ENCODE data around the gene NLGN3.

The NLGN3 gene

DNA sequence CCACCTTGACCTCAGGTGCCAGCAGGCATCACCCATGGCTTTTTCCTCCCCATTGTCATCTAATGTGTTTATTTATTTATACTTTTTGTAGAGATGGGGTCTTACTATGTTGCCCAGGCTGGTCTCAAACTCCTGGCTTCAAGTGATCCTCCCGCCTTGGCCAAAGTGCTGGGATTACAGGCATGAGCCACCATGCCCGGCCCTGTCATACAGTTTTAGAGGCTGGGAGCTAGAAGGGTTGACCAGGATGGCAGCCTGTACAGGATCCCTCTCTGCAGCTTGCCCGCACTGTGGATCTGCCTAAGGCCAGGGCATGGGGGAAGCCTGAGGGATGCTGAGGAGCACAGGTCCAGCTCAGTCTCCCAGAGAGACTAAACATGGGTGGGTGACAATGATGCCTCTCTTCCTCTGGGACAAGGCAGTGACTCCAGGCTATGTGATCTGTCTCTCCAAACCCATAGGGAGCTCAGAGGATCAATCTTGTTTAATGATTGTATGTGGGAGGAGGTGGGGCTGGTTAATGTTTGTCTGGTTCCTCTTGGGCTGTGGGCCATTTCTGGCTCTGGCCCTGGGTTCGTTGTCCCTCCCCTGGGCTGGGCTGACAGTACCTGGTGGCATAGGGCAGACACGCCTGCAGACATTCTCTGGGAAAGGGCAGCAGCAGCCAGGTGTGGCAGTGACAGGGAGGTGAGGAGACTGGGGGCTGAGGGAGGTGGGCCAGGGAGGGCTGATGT is 70.1 kb downstream of the NLGN3 start:
- DNase-seq (ENCODE audit: low read depth) = no peak

DNA sequence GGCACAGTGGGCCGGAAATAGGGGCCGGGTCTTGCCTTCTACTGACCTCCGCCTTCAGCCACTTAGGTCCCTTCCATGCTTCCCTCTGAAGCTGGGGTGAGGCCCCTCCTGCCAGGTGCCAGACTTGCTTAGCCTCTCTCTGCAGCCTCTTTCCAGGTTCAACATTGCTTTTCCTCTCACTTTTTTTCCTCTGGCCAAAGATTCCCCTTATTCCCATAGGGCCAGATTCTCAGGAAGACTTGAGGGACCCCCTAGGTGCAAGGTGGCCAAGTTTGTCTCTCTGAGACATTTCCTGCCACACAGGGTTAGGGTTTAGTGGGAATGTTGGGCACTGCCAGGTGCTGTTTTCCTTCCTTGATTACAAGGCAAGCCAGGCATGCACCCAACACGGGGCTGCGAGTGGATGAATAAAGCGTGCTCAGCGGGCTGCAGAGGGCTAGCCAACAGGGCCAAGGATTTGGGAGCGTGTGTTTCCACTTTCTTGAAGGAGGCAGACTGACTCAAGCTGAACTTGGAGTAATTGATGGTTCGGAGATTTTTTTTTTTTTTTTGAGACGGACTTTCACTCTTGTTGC is 70.8 kb downstream of the NLGN3 start:
- DNase-seq (ENCODE audit: low read depth) = no peak

DNA sequence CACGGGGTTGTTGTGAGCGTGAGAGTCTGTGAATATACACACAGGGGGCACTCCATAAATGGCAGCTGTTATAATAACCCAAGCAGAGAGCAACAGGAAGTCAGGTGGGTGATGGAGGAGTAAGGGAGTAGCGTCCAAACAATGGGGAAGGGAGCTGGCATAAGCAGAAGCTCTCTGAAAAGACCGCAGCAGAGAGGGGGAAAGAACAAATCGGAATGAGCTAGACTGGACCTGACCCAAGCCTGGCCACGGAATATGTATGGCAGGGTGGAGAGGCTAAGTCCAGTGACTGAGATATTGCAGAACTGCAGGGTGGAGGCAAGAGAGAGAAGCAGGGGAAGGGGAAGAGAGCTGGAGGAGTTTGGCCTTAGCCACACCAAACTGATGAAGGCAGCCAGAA is 71.8 kb downstream of the NLGN3 start:
- no peak for DNase-seq (ENCODE audit: low read depth)

DNA sequence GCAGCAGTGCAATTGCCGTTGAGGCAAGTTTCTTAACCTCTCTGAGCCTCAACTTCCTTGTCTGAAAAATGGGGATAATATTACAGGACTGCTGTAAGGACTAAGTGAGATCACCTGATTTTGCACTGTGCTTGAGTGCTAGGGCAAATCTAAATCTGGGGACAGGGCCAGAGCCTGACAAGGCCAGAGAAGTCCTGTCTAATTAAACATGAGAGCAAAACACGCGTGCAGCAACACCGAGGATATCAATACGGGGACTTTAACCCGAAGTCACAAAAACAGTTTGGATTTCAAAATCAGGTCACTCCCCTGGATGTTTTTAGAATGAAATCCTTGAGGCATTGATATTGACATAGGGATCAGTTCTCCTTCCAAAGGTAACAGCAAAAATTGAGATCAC is 72.7 kb downstream of the NLGN3 start:
- no peak for DNase-seq (ENCODE audit: low read depth)
